GM19023 (cell line): ENCODE data around the gene ZNF740.
A peak's percentile ranks its signal among the peaks of the same experiment; 100 is the strongest.
"Not testable (repeated sequence)": the region's sequence is repeated elsewhere in the genome, so short reads cannot be mapped to it uniquely, and the experiment has no call there.

ENCODE experiments used
- ATAC-seq: cut with Tn5 transposase; IDR thresholded peaks from one replicate; pipeline ENCODE4 v1.9.1; 2021; ENCODE audit warnings: mild to moderate bottlenecking, moderate library complexity; ENCODE audit not compliant: unreplicated experiment

ZNF740 gene

GRCh38 chr12:53172352-53172751 is 8.2 kb upstream of the ZNF740 start:
- ATAC-seq = no peak

DNA sequence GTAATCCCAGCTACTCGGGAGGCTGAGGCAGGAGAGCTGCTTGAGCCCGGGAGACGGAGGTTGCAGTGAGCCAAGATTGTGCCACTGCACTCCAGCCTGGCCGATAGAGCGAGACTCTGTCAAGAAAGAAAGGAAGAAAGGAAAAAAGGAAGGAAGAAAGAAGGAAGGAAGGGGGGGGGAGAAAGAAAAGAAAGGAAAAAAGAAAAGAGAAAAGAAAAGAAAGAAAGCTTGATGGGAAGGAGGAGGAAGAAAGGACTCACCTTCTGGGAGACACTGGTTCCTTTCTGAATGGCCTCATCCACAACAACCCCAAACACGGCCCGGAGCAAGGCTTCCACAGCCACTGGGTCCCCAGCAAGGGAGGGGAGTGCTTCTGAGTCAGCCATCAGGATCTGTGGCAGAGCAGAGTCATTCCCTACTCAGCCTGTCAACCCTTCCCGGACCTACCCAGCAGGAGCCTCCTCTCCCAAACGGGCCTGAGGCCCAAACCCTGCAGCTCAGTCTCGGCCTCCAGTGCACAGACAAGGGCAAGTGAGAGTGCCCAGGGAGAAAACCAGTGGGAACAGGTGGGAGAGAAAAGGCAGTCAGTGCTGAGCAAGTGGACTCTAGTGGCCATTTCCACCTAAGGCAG is 7.3 kb upstream of the ZNF740 start:
- no peak for ATAC-seq

GRCh38 chr12:53174881-53175491 is 5.5 kb upstream of the ZNF740 start:
- no peak for ATAC-seq

DNA sequence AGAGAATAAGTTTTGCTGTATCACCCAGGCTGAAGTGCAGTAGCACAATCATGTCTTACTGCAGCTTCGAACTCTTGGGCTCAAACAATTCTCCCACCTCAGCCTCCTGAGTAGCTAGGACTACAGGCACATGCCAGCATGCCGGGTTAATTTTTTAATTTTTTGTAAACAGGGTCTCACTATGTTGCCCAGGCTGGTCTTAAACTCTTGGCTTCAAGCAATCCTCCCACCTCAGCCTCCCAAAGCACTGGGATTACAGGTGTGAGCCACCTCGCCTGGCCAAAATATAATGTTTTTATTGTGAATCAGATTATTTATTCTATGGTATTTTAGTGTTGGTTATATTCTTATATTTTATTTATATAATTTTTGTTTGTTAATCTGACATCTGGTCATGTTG is 3.8 kb upstream of the ZNF740 start:
- no peak for ATAC-seq

DNA sequence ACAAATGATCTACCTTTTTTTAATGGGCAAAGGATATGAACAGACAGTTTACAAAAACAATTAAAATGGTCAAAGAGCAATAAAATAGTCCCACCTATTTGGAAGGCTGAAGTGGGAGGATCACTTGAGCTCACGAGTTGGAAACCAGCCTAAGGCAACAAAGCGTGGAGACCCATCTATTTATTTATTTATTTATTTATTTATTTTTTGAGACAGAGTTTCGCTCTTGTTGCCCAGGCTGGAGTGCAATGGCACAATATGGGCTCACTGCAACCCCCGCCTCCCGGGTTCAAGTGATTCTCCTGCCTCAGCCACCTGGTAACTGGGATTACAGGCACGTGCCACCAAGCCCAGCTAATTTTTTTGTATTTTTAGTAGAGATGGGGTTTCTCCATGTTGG is 3.1 kb upstream of the ZNF740 start:
- not testable (repeated sequence) for ATAC-seq

- ATAC-seq = not testable (repeated sequence)
These were observed 1.7 kb upstream of the ZNF740 start for GRCh38 chr12:53178803-53179202.

DNA sequence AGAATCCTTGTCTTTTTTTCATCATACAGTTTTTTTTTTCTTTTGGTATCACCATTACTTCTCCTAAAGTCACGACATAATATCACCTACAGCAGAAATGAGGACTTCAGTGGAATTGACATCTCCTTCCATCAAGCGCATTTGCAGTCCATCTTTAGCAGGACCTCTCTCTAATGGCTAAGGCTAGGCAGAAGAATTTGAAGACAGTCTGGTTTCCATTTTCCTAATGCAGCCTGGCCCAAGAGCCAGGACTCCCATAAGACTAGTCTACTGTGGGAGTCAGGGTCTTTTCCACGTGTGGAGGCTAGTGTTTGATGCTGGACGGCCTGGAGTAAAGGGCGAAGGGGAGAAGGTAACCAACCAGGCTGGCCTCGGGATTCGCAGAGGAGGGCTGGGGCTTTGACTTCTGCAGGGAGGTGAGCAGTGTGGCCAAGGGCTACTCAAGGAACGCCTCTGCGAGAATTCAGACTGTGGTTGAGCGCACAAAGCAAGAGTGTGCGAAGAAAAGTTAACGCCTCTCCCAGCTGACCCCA is 769 bp upstream of the ZNF740 start:
- peak; percentile 9 for ATAC-seq

DNA sequence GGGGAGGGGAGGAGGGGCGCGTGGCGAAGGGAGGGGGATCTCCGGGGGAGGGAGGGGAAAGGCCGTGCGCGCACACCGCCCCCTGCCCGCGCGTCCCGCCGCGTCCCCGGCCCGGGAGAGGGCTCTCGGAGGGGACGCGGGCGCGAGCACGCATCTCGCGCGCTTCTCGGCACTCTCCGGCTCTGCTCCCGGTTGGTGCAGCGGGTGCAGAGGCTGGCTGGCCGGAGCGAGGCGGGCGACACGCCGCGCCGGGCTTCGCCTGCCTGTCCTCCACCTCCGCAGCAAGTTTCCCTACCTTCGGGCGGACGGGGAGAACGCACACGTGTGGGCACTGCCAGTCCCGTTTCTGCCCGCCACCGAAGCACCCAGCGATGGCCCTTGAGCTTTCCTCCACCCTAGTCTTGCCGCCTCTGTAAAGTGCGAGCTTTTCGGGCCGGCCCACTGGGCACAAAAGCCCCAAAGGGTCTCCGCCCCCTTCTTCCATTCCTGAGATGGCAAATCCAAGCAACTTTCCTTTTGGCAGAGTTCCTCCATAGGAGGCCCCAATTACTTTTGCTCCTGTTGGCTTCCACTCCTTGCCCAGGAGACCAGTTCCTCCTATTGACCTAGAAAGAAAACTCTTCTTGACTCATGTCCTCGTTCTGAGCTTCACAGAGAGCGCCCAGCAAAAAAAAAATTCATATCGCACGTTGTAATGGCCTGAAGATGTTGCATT is 566 bp downstream of the ZNF740 start:
- peak; percentile 48 for ATAC-seq

DNA sequence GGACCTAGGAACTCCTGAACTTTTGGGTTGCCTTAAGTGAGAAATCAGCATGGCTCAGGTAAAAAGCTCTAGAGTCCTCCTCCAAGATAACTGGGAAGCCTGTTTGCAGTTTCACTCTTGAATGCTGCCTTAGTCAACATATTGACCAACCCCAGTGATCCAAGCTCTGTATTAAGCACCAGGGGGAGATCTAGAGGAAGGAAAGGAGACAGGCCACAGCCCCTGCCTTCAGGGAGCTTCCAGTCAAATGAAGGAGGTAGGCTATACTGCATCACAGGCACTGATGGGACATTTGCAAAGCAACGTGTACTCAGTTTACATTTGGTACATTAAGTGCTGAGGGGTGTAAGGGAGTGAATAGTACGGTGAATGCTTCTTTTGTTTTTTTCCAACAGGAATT is 1.4 kb downstream of the ZNF740 start:
- no peak for ATAC-seq

DNA sequence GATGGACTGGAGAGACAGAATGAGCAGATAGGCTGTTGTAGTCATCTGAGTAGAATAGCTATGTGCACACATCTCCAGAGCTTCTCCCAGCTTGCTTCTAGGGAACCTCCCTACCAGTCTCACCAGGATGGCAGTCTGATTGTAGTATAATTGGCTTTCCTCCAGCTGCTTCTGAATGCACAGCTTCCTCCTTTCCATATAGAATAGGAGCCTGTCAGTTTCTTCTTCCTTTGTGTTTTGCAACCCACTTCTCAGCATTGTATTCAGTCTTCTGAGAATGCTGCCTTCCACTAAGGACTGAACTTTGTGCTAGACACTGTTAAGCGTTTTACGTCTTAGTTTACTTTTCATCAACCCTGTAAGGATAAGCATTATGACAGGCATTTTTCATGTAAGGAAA is 2.4 kb downstream of the ZNF740 start:
- ATAC-seq = no peak

DNA sequence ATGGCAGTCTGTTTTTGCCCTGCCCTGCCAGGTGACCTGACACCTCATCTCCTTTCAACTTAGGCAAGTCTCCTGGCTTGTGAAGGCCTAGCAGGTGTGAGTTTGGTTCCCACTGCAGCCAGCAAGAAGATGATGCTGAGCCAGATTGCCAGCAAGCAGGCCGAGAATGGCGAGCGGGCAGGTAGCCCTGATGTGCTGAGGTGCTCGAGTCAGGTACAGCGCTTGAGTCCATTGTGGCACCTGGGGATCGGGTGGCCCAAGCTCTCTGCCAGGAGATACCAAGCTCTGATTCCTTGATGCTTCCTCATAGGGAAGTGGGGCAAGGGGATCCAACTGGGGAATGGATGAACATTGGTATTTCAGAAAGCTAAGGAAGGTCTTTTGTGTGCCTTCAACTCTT is 4.3 kb downstream of the ZNF740 start:
- ATAC-seq = no peak

DNA sequence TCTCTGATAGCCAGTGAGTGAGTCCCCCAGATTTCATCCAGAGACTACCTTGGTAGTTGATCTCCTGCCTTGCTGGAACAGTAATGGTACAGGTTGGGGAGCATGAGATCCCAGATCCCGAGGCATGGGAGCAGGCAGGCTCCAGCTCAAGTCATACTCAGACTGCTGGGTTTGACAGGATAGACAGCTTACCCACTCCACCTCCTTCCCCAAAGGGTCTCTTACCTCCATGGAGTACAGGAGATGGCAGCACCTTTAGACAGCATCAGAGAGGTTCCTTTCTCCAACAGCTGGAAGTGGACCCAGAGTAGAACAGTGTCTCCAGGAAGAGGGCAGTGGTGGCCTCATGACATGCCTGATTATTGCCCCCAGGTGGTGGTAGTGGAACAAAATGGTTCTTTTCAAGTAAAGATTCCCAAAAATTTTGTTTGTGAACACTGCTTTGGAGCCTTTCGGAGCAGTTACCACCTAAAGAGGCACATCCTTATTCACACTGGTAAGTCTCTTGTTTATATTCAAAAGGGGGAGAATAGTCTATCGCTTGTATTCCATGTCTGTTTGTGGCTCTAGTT is 5.1 kb downstream of the ZNF740 start:
- no peak for ATAC-seq

DNA sequence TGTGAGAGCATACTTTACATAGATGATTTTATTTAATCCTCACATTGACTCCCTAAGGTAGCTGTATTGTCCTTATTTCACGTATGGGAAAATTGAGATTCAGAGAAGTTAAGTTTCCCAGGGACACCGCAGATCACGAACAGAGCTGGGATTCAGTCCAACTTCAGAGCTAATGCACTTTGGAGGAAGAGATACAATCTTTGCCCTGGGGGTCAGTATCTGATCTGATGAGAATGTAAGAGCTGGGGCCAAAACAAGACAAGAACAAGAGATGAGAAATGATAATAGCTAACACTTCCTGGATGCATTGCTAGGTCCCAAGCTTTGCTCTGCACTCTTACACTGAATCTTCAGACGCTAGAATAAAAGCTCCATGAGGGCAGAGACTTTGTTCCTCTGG is 6.2 kb downstream of the ZNF740 start:
- no peak for ATAC-seq

DNA sequence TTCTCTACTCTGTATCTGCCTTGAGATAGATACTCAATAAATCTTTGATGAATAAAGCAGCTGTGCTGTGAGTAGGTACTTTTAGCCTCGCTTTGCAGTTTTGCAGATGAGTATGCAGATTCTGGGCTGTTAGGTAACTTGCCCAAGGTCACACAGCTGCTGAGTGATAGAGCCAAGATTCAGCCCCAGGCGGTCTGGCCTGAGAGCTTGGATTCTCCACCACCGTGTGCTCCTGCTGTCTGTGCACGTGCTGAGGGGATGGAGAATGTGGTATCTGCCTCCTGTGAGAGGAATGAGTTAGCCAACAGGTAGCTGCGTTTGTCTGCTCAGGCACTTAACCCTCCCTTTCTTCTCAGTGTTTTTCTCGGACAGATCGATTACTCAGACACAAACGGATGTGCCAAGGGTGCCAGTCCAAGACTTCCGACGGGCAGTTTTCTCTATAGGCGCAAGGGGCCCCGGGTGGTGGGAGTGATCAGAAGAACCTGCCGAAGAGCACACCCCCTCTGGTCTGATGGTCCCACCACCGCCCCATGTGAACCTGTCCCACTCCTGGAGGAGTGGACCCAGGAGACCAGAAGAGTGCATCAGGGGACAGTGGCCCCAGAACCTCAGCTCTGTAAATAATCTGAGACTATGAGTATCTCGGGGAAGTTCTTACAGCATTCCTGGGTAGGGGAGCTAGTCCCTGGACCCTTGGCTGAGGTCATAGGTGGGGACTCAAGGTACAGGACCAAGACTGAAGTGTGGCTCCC is 6.8 kb downstream of the ZNF740 start:
- ATAC-seq = no peak

DNA sequence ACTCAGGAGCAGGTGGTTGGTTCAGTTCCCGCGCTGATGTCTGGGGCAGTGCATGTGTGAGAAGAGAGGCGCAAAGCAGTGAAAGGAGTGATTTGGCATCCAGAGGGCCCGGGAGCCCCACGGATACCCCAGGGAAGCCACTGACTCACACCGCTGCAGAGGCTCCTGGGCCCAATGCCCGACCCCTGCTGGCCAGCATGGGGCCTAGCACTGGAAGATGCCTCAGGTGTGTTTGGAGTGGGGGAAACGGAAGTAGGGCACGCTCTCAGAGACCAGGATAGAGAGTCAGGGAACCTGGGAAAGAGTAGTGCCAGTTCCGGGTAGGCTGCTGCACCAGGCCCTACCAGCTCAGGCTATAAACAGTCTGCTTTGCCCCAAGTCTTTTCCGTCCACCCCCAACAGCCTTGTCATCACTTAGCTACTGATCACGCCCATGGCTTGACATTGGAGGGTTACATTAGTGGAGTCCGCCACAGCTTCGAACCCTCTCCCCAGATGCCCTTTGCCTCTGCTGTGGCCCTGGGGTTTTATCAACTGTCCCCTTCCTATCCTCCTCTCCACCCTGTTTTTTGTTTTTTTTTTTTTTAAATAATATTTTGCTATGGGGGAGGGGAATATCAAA is 9.7 kb downstream of the ZNF740 start:
- ATAC-seq = no peak

DNA sequence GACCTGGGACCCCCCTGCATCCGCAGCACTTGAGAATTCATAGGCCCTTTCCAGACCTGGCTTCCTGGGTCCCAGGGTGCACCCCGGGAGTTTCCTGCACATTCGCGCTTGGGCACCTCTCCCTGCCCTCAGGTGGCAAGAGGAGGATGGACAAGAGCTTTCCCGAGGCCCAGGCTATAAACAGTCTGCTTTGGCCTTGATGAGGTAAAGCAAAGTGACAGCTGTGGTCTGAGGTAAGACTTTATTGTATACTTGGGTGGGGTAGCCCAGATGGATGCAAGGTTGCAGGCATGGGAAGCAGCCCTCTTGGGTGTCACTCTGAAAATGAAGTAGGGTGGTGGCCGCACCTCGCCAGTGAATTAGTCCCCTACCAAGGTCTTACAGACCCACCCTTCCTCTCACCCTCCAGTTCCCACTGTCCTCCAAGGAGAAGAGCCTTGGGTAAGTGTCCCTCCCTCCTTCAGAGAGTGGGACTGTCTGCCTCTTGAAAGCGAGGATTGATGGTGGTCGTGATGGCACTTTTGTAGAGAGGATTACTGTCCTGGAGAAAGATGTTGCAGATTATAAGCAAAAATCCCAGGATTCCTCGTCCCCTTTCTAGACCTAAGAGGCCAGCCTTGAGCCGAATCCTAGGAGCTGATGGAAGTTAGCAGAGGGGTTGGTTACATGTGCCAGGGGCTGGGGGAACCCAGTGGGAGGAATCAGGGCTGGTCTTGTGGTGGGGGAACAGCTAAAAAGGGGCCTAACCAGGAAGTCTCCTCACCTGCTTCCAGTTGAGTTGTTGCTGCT is 10.8 kb downstream of the ZNF740 start:
- ATAC-seq = no peak

GRCh38 chr12:53191885-53192530 is 11.5 kb downstream of the ZNF740 start:
- no peak for ATAC-seq

DNA sequence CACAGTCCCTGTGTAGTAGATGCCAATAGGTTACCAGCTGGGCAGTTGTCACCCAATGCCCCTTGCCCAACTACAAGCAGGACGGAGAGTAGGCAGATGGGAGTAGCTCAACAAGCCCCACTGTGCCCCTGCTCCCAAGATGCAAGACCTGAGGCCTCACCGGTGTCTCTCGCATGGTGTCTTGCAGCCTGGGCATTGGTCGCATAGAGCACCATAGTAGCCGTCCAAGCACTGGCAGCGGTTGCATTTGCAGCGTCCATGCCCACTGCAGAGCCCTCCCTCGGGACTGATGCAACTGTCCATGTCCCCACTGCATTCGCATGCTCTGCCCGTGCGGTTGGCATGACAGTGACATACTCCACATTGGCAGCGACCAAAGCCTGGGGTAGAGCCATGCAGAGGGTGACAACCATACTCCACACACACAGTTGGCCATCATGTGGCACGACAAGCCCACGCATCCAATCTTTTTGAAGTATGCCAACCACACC is 12.1 kb downstream of the ZNF740 start:
- ATAC-seq = no peak

GRCh38 chr12:53193040-53193439 is 12.5 kb downstream of the ZNF740 start:
- ATAC-seq = no peak
